IPS DF 4.7 (cell line): ENCODE results near the gene ADGRF1.
"Not testable (repeated sequence)": the region's sequence is repeated elsewhere in the genome, so short reads cannot be mapped to it uniquely, and the experiment has no call there.

ENCODE experiments used
- DNase-seq: peaks from one replicate; pipeline ENCODE4 v3.0.0-alpha.2; 2013; ENCODE audit warnings: low spot score; ENCODE audit errors: extremely low read depth

The ADGRF1 gene

GRCh38 chr6:47042275-47042791, at the start of gene ADGRF1:
Gene ADGRF1 (minus strand): TSS chr6:47042332. CDS start chr6:47029061, 13,271 bp downstream.
- DNase-seq, result no peak

DNA sequence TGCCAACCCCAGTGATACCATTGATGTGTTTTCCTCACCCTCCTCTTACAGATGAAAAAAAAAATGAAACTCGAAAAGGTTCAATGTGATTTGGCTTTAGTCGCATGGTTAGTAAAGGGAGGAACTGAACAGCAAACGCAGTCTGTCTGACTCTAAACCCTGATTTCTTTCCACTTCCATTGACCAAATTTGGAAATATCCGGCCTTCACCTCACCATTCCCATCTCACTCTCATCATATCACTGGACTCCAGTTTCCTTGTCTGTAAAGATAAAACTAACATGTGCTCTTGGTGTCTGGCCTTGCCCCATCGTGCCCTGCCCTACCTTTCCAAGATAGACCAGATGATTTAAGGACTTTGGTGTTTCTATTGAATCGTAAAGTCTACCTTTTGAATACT, 48.7 kb upstream of the ADGRF1 start:
- no peak for DNase-seq

DNA sequence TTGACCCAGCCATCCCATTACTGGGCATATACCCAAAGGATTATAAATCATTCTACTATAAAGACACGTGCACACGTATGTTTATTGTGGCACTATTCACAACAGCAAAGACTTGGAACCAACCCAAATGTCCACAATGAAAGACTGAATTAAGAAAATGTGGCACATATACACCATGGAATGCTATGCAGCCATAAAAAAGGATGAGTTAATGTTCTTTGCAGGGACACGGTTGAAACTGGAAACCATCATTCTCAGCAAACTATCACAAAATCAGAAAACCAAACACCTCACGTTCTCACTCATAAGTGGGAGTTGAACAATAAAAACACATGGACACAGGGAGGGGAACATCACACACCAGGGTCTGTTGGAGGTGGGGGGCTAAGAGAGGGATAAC, 47.3 kb upstream of the ADGRF1 start:
- DNase-seq, result not testable (repeated sequence)

- no peak for DNase-seq
Observed at GRCh38 chr6:47086051-47086770, 44.1 kb upstream of the ADGRF1 start.

- DNase-seq, result no peak
Observed at GRCh38 chr6:47084610-47085009, 42.5 kb upstream of the ADGRF1 start.

DNA sequence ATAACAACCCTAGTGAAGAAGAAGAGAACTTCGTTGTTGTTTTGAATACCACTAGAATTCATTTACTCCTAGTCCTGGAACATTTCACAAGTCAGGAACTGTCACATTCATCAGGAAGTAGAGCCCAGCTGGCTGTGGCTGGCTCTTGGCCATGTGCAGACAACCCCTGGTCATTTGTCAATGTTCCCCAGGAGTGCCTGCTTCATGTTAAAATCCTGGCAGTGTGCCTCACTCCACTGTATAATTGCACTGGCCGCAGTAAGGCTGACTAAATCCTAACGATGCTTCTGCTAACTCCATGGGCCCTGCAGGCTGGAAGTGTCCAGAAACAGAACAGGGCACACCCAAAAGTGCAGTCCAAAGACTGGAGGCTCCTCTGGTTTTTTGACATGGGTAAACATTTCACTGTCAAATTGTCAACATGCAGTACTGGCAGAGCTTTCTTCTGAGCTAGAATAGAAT, 41.5 kb upstream of the ADGRF1 start:
- DNase-seq, result no peak

GRCh38 chr6:47080083-47080596, 38.0 kb upstream of the ADGRF1 start:
- DNase-seq, result no peak

DNA sequence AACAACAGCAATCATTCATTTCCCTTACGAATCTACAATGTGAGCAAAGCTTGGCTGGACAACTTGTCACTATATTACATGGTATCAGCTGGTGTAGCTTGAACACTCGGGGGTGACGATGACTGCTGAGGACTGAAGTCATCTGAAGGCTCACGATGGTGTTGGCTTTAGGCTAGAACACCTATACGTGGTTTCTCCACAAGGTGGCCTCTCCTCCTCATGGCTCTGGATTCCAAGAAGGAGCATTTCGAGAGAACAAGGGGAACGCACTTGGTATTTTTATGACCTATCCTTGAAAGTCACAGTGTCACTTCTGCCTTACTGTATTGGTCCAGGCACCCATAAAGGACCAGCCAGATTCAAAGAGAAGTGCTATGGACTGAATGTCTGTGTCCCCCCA, 37.5 kb upstream of the ADGRF1 start:
- no peak for DNase-seq

GRCh38 chr6:47078991-47079390, 36.9 kb upstream of the ADGRF1 start:
- DNase-seq, result no peak

GRCh38 chr6:47076422-47077344, 34.6 kb upstream of the ADGRF1 start:
- no peak for DNase-seq

GRCh38 chr6:47075741-47076421, 33.7 kb upstream of the ADGRF1 start:
- DNase-seq, result no peak

- no peak for DNase-seq
Observed at GRCh38 chr6:47075168-47075567, 33.0 kb upstream of the ADGRF1 start.

DNA sequence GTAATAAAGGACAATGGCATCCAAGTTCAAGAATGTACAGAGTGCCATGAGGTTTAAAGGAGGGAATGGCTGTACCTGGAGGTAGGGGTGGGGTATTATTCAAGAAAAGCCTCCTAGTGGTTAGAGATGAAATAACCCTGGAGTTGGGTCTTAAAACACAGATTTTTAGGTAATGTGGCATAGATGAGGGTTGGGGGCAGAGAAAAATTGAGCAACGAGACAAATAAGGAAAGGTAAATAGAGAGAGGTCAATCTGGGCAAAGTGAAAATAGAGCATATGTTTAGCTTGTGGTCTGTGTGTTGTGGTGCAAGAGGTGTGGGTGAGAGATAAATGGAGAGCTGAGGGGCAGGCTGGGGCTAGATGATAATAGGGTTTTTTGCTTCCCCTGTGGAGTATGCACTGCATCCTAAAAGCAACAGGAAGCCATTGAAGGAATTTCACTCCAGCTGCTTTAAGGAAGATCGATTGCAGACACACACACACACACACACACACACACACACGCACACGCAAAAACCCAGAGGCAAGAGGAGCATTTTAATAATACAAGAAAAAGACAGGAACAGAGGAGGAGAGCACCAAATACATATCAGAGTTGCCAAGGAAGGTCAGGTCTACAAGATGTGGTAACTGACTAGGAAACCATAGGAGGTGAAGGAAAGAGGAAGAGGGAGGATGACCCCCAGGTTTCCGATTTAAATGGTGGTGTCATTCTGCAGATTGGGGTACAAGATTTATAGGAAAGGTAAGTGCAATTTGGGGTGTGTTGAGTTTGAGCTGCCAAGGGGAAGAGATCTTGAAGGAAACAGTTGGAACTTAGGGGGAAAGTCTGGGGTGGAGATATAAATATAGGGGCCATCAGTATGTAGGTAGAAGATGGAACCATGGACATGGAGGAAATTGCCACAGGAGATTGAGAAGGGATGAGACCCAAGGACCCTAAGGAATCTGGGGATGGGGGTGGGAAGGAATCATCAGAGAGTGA, 31.3 kb upstream of the ADGRF1 start:
- DNase-seq, result no peak

DNA sequence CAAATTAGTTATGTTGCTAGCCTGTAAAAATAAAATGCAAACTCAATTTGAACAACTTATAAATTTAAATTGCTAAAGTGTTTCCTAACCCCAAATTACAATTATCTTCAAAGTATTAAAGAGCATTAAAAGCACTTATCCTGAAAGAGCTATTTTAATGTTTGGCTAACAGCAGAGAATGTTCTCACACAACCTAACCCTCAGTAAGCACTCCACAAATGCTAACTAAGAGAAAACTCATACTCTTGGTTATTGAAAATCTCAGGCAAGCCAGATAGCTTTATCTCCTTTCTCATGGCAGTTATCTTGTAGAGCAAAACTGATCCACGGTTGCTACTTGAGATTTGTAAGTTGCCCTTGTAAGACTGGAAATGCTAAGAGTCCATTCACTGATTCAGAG, 30.5 kb upstream of the ADGRF1 start:
- no peak for DNase-seq

DNA sequence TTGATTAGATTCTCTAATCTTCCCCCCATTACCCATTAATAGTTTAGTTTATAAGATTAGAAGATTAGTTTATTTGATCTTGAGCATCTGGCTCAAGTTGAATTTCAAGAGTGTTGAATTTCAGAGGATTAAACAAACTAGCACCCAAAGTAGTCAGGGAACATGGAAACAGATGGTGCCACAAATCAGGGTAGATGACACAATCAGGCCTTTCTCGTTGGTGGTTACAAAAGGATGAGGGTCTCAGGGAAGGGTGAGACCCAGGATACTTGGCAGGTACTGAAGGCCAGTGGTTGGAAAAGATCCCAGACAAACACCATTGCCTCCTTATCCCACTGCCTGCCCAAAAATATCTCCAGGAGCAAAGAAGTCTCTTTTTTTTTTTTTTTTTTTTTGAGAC, 29.5 kb upstream of the ADGRF1 start:
- no peak for DNase-seq

GRCh38 chr6:47070461-47070860, 28.3 kb upstream of the ADGRF1 start:
- DNase-seq, result no peak

DNA sequence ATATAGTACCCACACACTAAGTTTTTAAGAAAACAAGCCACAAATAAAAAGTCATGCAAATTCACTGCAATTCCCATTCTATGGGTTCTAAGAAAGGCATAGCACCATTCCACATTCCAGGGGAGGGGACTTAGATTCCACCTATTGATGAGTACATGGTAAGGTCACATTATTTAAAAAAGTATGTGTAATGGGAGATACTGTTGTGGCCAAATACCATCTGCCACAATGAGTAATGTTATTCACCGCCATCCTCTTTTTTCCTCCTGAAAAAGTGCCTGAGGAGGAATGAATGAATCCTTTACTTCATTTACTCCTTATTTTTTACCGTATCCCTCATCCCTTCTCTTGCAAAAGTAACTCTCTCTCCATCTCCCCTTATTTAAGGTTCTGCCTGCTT, 27.0 kb upstream of the ADGRF1 start:
- no peak for DNase-seq

GRCh38 chr6:47066418-47066817, 24.3 kb upstream of the ADGRF1 start:
- no peak for DNase-seq

DNA sequence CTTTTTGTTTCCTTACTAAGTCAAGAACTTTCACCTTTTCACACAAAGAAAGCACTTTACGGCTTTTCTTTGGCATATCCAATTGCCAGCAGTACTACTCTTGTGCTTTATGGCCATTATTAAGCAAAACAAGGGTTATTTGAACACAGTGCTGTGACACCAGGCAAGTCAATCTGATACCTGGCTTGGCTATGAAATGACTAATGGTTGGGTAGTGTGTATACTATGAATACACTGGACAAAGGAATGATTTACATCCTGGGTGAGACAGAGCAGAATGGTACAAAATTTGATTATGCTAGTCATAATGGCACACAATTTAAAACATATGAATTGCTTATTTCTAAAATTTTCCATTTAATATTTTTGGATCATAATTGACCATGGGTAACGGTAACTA, 22.1 kb upstream of the ADGRF1 start:
- no peak for DNase-seq

DNA sequence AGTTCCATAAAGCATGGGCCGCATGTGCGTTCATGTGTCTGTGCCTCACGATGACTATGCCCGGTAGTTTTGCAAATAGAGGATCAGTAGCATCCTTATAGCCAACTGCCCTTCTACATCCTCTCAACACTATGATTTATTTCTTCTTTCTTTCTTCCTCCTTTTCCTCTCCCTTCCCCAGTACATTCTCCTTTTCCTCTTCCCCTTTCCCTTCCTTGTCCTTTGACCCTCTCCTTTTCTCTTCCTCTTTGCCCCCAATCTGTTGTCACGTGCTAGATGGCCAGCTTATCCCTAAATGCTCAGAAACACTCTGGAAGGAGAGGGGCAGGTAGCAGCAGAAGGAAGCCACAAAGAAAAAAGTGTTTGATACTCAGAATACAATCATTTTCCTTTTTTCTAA, 20.2 kb upstream of the ADGRF1 start:
- DNase-seq, result no peak
